ENCODE results near the gene GOLGA8R. TPM values are rescaled to one million over a fixed set of nuclear protein-coding genes. Genes with fewer than 3 reads are reported as not detected.
"Not testable (repeated sequence)": the region's sequence is repeated elsewhere in the genome, so short reads cannot be mapped to it uniquely, and the experiment has no call there.

The GOLGA8R gene
- total RNA-seq, 1 donor from 2014 or later: not detected

DNA sequence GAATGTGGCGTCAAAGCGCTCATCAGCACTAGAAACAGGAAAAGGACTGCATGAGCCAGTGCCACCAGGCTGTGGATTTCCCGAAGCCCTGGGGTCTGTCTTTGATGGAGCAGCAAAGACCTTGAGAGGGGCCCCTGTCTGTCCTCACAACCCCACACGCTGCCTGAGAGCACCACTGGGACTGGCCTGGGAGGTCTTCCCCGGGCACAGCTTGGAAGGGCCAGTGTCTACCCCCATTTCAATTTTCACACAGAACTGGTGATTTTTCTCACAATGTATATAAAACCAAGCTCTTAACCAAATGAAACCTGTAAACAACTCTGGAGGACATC, 37.0 kb downstream of the GOLGA8R start:
- H3K4me1 ChIP-seq; H3K27me3 ChIP-seq; H3K9me3 ChIP-seq; H3K4me3 ChIP-seq; H3K27ac ChIP-seq; intact Hi-C loops (cut with DNase I); H3K36me3 ChIP-seq; DNase-seq (ENCODE audit: low spot score in 2 of 2): not testable (repeated sequence)

DNA sequence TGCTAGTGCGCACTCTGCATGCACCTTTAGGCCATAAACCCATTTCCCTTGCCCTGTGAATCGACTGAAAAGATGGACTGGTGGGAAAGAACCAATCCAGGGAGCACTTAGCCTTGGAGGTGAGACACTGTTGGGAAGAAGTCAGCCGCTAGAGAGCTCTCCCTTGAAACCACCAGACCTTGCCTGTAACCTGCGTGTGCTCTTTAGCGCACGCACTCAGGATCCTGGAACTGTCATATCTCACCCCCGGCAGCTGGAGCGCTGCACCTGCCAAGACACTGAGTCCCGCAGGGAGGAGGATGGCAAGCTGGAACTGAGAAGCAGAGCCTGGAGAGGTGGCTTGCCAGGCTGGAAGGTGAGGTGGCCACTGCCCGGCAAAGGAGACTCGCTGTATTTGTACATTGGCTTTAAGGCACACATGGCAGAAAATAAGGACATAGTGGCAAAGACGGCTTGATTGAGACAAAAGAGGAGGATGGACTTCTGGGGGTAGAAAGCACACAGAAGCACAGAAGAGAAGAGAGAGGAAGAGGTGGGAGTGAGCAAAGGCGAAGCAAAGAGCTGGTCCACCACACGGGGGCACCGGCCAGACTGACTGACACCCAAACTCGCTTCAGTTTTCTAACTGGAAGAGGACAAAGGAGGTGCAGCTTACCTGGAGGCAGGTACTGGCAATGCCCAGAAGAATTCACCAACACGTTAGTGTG, 37.5 kb downstream of the GOLGA8R start:
- H3K9me3 ChIP-seq; H3K27me3 ChIP-seq; H3K27ac ChIP-seq; H3K4me1 ChIP-seq; DNase-seq (ENCODE audit: low spot score in 2 of 2); H3K4me3 ChIP-seq; intact Hi-C loops (cut with DNase I); H3K36me3 ChIP-seq: not testable (repeated sequence)

DNA sequence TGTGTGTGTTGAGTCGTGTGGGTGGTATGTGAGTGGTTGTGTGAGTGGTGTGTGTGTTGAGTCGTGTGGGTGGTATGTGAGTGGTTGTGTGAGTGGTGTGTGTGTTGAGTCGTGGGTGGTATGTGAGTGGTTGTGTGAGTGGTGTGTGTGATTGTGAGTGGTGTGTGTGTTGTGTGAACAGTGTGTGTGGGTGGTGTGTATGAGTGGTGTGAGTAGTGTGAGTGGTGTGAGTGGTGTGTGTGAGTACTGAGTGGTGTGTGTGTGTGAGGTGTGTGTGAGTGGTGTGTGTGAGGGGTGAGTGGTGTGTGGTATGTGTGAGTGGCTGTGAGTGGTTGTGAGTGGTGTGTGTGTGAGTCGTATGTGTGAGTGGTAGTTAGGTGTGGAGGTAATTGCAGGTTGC, 38.2 kb downstream of the GOLGA8R start:
- intact Hi-C loops (cut with DNase I); H3K27ac ChIP-seq; H3K27me3 ChIP-seq; H3K4me3 ChIP-seq; DNase-seq (ENCODE audit: low spot score in 2 of 2); H3K4me1 ChIP-seq; H3K36me3 ChIP-seq; H3K9me3 ChIP-seq: not testable (repeated sequence)

DNA sequence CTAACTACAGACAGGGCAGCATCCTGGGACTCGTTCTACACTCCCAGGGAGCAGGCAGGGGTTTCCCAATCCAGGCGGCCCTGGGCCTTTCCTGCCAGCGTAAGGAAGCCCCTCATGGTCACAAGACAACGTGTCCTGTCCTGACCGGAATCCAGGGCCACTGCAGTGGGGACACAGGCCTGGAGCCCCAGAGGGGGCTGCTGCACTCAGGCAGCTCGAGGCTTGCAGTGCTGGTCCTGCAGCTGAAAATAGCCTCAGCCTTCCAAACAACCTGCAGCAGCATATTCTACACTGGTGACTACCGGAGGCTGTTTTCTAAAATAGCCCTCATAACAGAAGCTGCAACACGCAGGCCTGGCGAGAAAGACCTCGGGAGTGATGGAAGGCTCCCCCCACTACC, 39.2 kb downstream of the GOLGA8R start:
- intact Hi-C loops (cut with DNase I): not testable (repeated sequence)

DNA sequence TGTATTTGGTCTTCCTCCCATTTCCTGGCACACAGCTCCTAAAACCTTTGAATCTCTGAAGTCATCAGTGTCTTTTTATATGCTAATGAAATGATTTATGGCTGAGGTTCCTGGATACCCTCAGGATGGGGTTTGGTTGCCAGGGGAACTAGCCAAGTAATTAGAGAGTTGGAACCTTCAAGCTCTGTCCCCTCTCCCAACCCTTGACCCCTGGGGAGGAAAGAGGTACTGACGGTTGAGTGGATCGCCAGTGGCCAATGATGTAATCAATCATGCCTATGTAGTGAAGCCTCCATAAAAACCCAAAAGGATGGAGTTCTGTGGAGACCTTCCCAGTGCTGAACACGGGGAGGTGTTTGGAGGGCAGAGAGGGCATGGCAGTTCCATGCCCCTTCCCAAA, 45.8 kb downstream of the GOLGA8R start:
- H3K9me3 ChIP-seq; H3K4me3 ChIP-seq; intact Hi-C loops (cut with DNase I); H3K36me3 ChIP-seq; H3K27me3 ChIP-seq; H3K4me1 ChIP-seq; H3K27ac ChIP-seq; DNase-seq (ENCODE audit: low spot score in 2 of 2): not testable (repeated sequence)

More for the DNA sequence above, 39.2 kb downstream of the GOLGA8R start:
- not testable (repeated sequence) for H3K36me3 ChIP-seq; DNase-seq (ENCODE audit: low spot score in 2 of 2); H3K4me3 ChIP-seq; H3K4me1 ChIP-seq; H3K9me3 ChIP-seq; H3K27me3 ChIP-seq; H3K27ac ChIP-seq

DNA sequence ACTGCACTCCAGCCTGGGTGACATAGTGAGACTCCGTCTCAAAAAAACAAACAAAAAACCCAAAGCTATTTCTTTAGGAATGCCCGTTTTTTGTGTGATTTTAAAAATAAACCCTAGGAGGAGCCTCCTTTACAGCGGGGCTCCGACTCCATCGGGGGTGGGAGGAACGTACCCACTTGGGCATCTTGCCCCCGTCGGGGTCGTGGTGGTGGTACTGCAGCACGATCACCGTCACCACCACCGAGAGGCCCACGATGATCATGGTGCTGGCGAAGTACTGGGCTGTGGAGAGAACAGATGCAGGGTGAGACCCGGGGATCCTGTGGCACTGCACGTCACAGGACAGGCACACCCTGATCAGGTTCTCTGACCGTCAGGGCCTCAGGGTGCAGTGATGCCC, 46.8 kb downstream of the GOLGA8R start:
- H3K27ac ChIP-seq; H3K27me3 ChIP-seq; H3K9me3 ChIP-seq; H3K4me3 ChIP-seq; H3K36me3 ChIP-seq; intact Hi-C loops (cut with DNase I); H3K4me1 ChIP-seq: not testable (repeated sequence)
- DNase-seq (ENCODE audit: low spot score in 2 of 2): peak in 1 of 2 donors; percentile 40

DNA sequence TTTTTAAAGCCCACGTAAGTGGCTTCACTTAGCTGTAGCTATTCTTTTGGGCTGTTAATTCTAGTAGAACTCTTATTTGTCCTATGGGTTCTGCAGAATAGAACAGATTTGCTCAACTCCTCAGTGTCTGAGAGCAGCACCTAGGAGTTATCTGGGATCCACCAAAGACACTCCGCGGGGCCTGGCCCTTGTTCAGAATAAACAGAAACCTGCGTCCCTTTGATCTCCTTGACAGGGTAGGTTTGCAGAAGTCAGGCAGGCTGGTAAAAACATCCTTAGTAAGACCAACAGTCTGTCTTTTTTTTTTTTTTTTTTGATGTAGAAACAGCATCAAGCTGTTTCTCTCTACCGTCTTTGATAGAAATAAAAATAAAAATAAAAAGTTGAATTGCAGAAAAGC, 52.7 kb downstream of the GOLGA8R start:
- H3K4me1 ChIP-seq; H3K27me3 ChIP-seq; H3K27ac ChIP-seq; H3K9me3 ChIP-seq; H3K4me3 ChIP-seq; H3K36me3 ChIP-seq; DNase-seq (ENCODE audit: low spot score in 2 of 2); intact Hi-C loops (cut with DNase I): not testable (repeated sequence)

DNA sequence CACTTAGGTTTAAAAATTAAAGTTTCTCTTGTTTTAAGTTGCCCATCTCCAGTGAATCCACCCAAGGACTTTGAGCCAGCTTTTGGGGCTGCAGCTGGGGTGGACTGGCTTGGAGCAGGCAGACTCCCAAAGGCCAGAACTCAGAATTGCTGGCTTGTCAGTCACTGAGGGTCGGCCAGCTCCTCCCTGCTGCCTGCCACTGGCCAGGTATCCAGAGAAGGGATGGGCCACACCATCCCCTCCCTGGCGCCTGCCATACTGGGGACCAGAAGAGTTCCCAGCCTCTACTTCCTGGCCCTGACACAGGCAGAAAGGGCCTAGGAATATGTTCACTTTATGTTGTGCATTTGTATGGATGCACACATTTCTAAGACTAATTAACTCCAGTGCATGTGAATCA, 53.1 kb downstream of the GOLGA8R start:
- H3K4me1 ChIP-seq; H3K9me3 ChIP-seq; H3K36me3 ChIP-seq; H3K4me3 ChIP-seq; DNase-seq (ENCODE audit: low spot score in 2 of 2); intact Hi-C loops (cut with DNase I); H3K27me3 ChIP-seq; H3K27ac ChIP-seq: not testable (repeated sequence)

DNA sequence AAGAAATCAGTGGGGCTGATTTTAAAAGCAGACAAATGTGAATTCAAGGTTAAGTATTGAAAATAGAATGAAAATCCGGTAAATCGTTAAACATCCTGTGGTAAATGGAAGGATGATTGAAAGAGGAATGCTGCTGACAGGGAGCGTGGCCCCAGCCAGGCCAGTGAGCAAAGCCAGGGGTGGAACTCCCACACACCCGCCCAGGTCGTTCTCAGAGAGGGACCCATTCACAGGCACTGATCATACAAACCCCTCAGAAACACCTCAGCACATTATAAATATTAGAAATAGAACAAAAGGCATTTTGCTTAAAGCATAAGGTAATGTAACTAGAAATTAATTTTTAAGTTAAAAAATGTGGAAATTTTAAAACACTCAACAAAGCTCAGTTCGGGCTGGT, 59.0 kb downstream of the GOLGA8R start:
- intact Hi-C loops (cut with DNase I); H3K4me1 ChIP-seq; H3K27me3 ChIP-seq; H3K9me3 ChIP-seq; H3K36me3 ChIP-seq; H3K27ac ChIP-seq; H3K4me3 ChIP-seq; DNase-seq (ENCODE audit: low spot score in 2 of 2): not testable (repeated sequence)

Other genes with a start within 250 kb of the GOLGA8R start
- gene CHRFAM7A, start 20.7 kb downstream of the GOLGA8R start, total RNA-seq: 0.21 TPM
- not detected for gene GOLGA8Q, start 137.8 kb upstream of the GOLGA8R start, total RNA-seq
- gene GOLGA8H, start 189.8 kb upstream of the GOLGA8R start, total RNA-seq: not detected

All from ascending aorta (tissue), 2 donors.